Testis (tissue), 5 donors: ENCODE measurements around the gene ZNF45. TPM values are rescaled to one million over a fixed set of nuclear protein-coding genes. Genes with fewer than 3 reads are reported as not detected.

Source experiments
- DNase-seq: peaks from one replicate; pipeline ENCODE4 v3.0.0-alpha.2; 2019
- H3K27ac ChIP-seq, 2 donors: fragments of 200-600 bp; sonication (generic); one replicate each; pipeline ENCODE4 v1.5.1; 2019
- H3K27me3 ChIP-seq: fragments of 200-600 bp; sonication (generic); one replicate; pipeline ENCODE4 v1.5.1; 2019
- H3K36me3 ChIP-seq: fragments of 200-600 bp; sonication (generic); one replicate; pipeline ENCODE4 v1.5.1; 2017; ENCODE audit warnings: low read depth; ENCODE audit errors: missing control alignments
- H3K4me1 ChIP-seq: fragments of 200-600 bp; sonication (generic); one replicate; pipeline ENCODE4 v1.5.1; 2019
- H3K4me3 ChIP-seq, 2 donors: fragments of 200-600 bp; sonication (generic); one replicate each; pipeline ENCODE4 v1.5.1; 2017 to 2019
- H3K9me3 ChIP-seq: fragments of 200-600 bp; sonication (generic); one replicate; pipeline ENCODE4 v1.5.1; 2017
- CTCF ChIP-seq, 3 experiments: fragments of 450-650 bp in 2 of 3; fragments of 200-600 bp in 1 of 3; sonication (generic) in 1 of 3; IDR thresholded peaks; one replicate each; pipeline ENCODE4 v1.5.1; 2016 to 2019; ENCODE audit warnings: antibody characterized with exemption in 3 of 3, mild to moderate bottlenecking in 2 of 3, moderate library complexity in 1 of 3
- POLR2A ChIP-seq: fragments of 450-650 bp; IDR thresholded peaks from one replicate; pipeline ENCODE4 v1.6.1; 2017; ENCODE audit warnings: antibody characterized with exemption, mild to moderate bottlenecking, moderate library complexity
- WGBS, 2 donors: methylation state at CpG; one replicate each; pipeline ENCODE4 v1.1.5; 2018; 5-methylcytosine and 5-hydroxymethylcytosine counted together
- intact Hi-C: fragments of 100-400 bp; cut with DNase I; formaldehyde crosslinking; loops from one replicate; pipeline ENCODE4 v1.15.1; 2023; ENCODE audit warnings: low total_unique reads
- long read RNA-seq, 2 donors: transcript quantifications; one replicate each; lab custom pipeline, GENCODE V29; 2026
- polyA plus RNA-seq: library from polyadenylated mRNA; stranded (reverse); fragments of 350-450 nt; fragmentation: Illumina TruSeq; extraction: RNeasy Lipid Tissue Mini Kit (QIAGEN cat#74804); gene quantifications from one replicate; pipeline ENCODE4 v1.2.3, GENCODE V29; 2014; ENCODE audit warnings: low read depth, low replicate concordance; ENCODE audit not compliant: insufficient read depth
- total RNA-seq, 2 donors: library from RNA; depleted of rRNA; stranded (reverse); fragments of >200 nt; gene quantifications; one replicate each; pipeline ENCODE4 v1.2.3, GENCODE V29; 2016

The ZNF45 gene
- total RNA-seq (10 to 100 TPM; 10.5 to 10.7 TPM), polyA plus RNA-seq (9.4 TPM)
- long read RNA-seq, donor 1, partial matches to known transcripts: 17 of 44 reads
- long read RNA-seq, donor 1, other reads (novel, unspliced or antisense): 27 of 44 reads
- long read RNA-seq, donor 2, partial matches to known transcripts: 6 of 7 reads
- long read RNA-seq, donor 2, other reads (novel, unspliced or antisense): 0 of 7 reads

GRCh38 chr19:43934985-43935708 is at the start of gene ZNF45:
Gene ZNF45 (minus strand): TSS chr19:43935282. CDS start chr19:43922185, 13,097 bp downstream.
- no peaks in the 10 kb centered on the region for H3K27me3 ChIP-seq
- H3K36me3 ChIP-seq: no peaks in the 10 kb centered on the region
- TF ChIP-seq POLR2A: no peak
- TF ChIP-seq CTCF (IDR thresholded peaks at IDR 0.05): no peak
- 0 to 1% methylated on average over 29 to 41 of the region's 42 CpGs for WGBS, 2 donors
- peak within 1 kb of the TSS; percentile 48 to 88 for H3K27ac ChIP-seq
- peaks cover 8% of the 10 kb centered on the region for H3K4me1 ChIP-seq
- peak; percentile 97 for DNase-seq
- intact Hi-C loops: no loop called here
- no peaks in the 10 kb centered on the region for H3K9me3 ChIP-seq
- H3K4me3 ChIP-seq: peak within 1 kb of the TSS; percentile 66 to 67

- intact Hi-C loops: no loop called here
- H3K9me3 ChIP-seq: no peaks in the 10 kb centered on the region
- 0 to 2% methylated on average over 13 to 14 of the region's 14 CpGs for WGBS, 2 donors
Measured at GRCh38 chr19:43984687-43985000, 49.6 kb upstream of the ZNF45 start.

GRCh38 chr19:43983912-43984686 is 49.0 kb upstream of the ZNF45 start, which contains the start of gene ZNF155:
Gene ZNF155 (plus strand): TSS chr19:43984188. CDS start chr19:43988544, 4,356 bp downstream.
- peak; percentile 98 for DNase-seq
- Histone ChIP-seq H3K36me3 (no peaks in the 10 kb centered on the region), H3K27ac (peak within 1 kb of the TSS; percentile 66), H3K4me3 (peak within 1 kb of the TSS; percentile 79 to 82), H3K27me3 (no peaks in the 10 kb centered on the region), H3K9me3 (no peaks in the 10 kb centered on the region), H3K4me1 (no peaks in the 10 kb centered on the region)
- no peak for TF ChIP-seq POLR2A
- TF ChIP-seq CTCF (IDR thresholded peaks at IDR 0.05): peak in 1 of 3 experiments; percentile 19
- 0 to 1% methylated on average over 30 to 40 of the region's 40 CpGs for WGBS, 2 donors
- intact Hi-C loops: no loop called here

More at GRCh38 chr19:43984687-43985000, 49.6 kb upstream of the ZNF45 start:
- TF ChIP-seq CTCF (IDR thresholded peaks at IDR 0.05) (no peak), POLR2A (no peak)
- Histone ChIP-seq H3K27me3 (no peaks in the 10 kb centered on the region), H3K4me1 (no peaks in the 10 kb centered on the region), H3K4me3 (peak overlapping the region; percentile 79 to 82), H3K27ac (peak overlapping the region in 1 of 2 donors; percentile 66), H3K36me3 (no peaks in the 10 kb centered on the region)
- peak; percentile 28 for DNase-seq

- no peak for DNase-seq
- Histone ChIP-seq H3K27me3 (no peaks in the 10 kb centered on the region), H3K4me1 (no peaks in the 10 kb centered on the region), H3K27ac (no peak overlapping the region), H3K9me3 (no peaks in the 10 kb centered on the region), H3K4me3 (peak overlapping the region in 1 of 2 donors; percentile 82), H3K36me3 (no peaks in the 10 kb centered on the region)
- intact Hi-C loops: no loop called here
- TF ChIP-seq POLR2A (no peak), CTCF (IDR thresholded peaks at IDR 0.05) (no peak)
- WGBS, 2 donors: 45 to 54% methylated on average over 2 of the region's 2 CpGs
Measured at GRCh38 chr19:43983544-43983911, 48.4 kb upstream of the ZNF45 start.
